OCI-LY7 (cell line): ENCODE results near the gene COL6A3.

Experiments used
- CTCF ChIP-seq: fragments of 200-600 bp; sonication (generic); conservative IDR thresholded peaks from 2 replicates; pipeline ENCODE4 v1.5.1; 2014; ENCODE audit warnings: mild to moderate bottlenecking, antibody characterized with exemption, low read length, moderate library complexity, mixed read lengths
- EZH2phosphoT487 ChIP-seq: fragments of 200-600 bp; sonication (generic); IDR thresholded peaks from 2 replicates; pipeline ENCODE4 v1.6.1; 2018; ENCODE audit warnings: low read depth, borderline replicate concordance, mild to moderate bottlenecking, mixed run types, antibody characterized with exemption, low read length, moderate library complexity, mixed read lengths

GRCh38 chr2:237306083-237306786 lies 107.7 kb downstream of the COL6A3 start:
- TF ChIP-seq CTCF (no peak), EZH2phosphoT487 (no peak)
